Adrenal gland (tissue), 5 donors: ENCODE results near the gene TOB2.

Experiments
- CTCF ChIP-seq, 6 experiments: fragments of 450-650 bp in 4 of 6; fragments of 200-600 bp in 2 of 6; sonication (generic) in 1 of 6; IDR thresholded peaks; 1 replicate in 5 of 6; 2 replicates in 1 of 6; pipeline versions ENCODE4 v1.5.1 to v1.8.0; 2016 to 2021; ENCODE audit warnings: antibody characterized with exemption in 6 of 6, mild to moderate bottlenecking in 2 of 6, moderate library complexity in 1 of 6
- POLR2A ChIP-seq, 2 donors: fragments of 450-650 bp; IDR thresholded peaks; one replicate each; pipeline ENCODE4 v1.6.1; 2017; ENCODE audit warnings: antibody characterized with exemption in 2 of 2, mild to moderate bottlenecking in 2 of 2, moderate library complexity in 1 of 2
- donor health status: DM: no; HTN: no; CAD: no.

DNA sequence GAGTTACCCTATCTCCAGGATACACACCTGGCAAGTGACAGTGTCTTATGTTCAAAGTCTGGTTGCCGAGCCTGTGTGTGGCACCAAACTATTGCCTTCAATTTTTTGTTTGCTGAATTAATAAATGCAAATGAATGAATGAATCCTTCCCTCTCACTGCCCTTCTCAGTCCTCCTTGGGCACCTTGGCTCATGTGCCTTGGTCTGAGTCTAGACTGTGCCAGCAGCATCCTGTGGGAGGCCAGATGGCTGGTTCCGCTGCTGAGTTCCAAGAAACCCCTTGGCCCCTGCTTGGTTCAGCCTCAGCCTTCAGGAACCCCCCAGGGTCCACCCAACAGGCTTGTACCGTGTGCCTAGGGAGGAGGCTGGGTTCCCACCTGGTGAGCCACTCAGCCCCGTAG is 31.0 kb downstream of the TOB2 start:
- TF ChIP-seq CTCF (IDR thresholded peaks at IDR 0.05) (no peak), POLR2A (IDR thresholded peaks at IDR 0.05) (no peak)
